GM21737 (cell line): Measurements from ENCODE around the gene MOK.
"Not testable (repeated sequence)": the region's sequence is repeated elsewhere in the genome, so short reads cannot be mapped to it uniquely, and the experiment has no call there.

ENCODE experiments used
- ATAC-seq: cut with Tn5 transposase; IDR thresholded peaks from one replicate; pipeline ENCODE4 v1.9.1; 2021; ENCODE audit warnings: mild to moderate bottlenecking, moderate library complexity; ENCODE audit not compliant: unreplicated experiment

Gene MOK

GRCh38 chr14:102321456-102322422 lies 16.8 kb upstream of the MOK start:
- no peak for ATAC-seq

- no peak for ATAC-seq
Observed at GRCh38 chr14:102320671-102321455, 15.9 kb upstream of the MOK start.

GRCh38 chr14:102320033-102320660 lies 15.2 kb upstream of the MOK start:
- peak; percentile 11 for ATAC-seq

GRCh38 chr14:102319351-102320032 lies 14.5 kb upstream of the MOK start, which contains the start of gene ZNF839:
TSS of gene ZNF839 (plus strand) at chr14:102319746. CDS start at chr14:102319766, 20 bp downstream.
- ATAC-seq: peak; percentile 48

GRCh38 chr14:102318781-102319276 lies 13.9 kb upstream of the MOK start:
- no peak for ATAC-seq

- no peak for ATAC-seq
Observed at GRCh38 chr14:102317564-102318248, 12.7 kb upstream of the MOK start.

- ATAC-seq: peak; percentile 61
Observed at GRCh38 chr14:102316743-102317563, 12.0 kb upstream of the MOK start.

- ATAC-seq: no peak
Observed at GRCh38 chr14:102316338-102316742, 11.4 kb upstream of the MOK start.

- no peak for ATAC-seq
Observed at GRCh38 chr14:102315121-102315520, 10.2 kb upstream of the MOK start.

GRCh38 chr14:102314242-102315011 lies 9.5 kb upstream of the MOK start:
- ATAC-seq: peak; percentile 39

- no peak for ATAC-seq
Observed at GRCh38 chr14:102303664-102304063, 1.3 kb downstream of the MOK start.

- ATAC-seq: not testable (repeated sequence)
Observed at GRCh38 chr14:102298303-102299070, 6.5 kb downstream of the MOK start.

- ATAC-seq: no peak
Observed at GRCh38 chr14:102297436-102298170, 7.4 kb downstream of the MOK start.

GRCh38 chr14:102295270-102295669 lies 9.7 kb downstream of the MOK start:
- no peak for ATAC-seq

GRCh38 chr14:102293781-102294180 lies 11.2 kb downstream of the MOK start:
- no peak for ATAC-seq

- no peak for ATAC-seq
Observed at GRCh38 chr14:102292441-102292840, 12.5 kb downstream of the MOK start.

- no peak for ATAC-seq
Observed at GRCh38 chr14:102288139-102288538, 16.8 kb downstream of the MOK start.
